HUES64 (cell line): Measurements from ENCODE around the gene SETDB2.
"Not testable (repeated sequence)": the region's sequence is repeated elsewhere in the genome, so short reads cannot be mapped to it uniquely, and the experiment has no call there.

Experiments
- H3K27ac ChIP-seq: 2 replicates; pipeline ENCODE4 v1.7.0; 2013; ENCODE audit warnings: low read depth, low read length, inconsistent platforms
- H3K27me3 ChIP-seq: 2 replicates; pipeline ENCODE4 v1.6.1; 2013; ENCODE audit warnings: mild to moderate bottlenecking, low read length; ENCODE audit not compliant: insufficient read depth
- H3K36me3 ChIP-seq: 2 replicates; pipeline ENCODE4 v1.6.1; 2013; ENCODE audit warnings: mild to moderate bottlenecking, low read length; ENCODE audit not compliant: insufficient read depth
- H3K4me1 ChIP-seq: 2 replicates; pipeline ENCODE4 v1.6.1; 2013; ENCODE audit warnings: mild to moderate bottlenecking, low read length, moderate library complexity; ENCODE audit not compliant: insufficient read depth
- H3K4me3 ChIP-seq: 2 replicates; pipeline ENCODE4 v1.5.1; 2013; ENCODE audit warnings: mild to moderate bottlenecking, low read length, moderate library complexity
- H3K9ac ChIP-seq: 2 replicates; pipeline ENCODE4 v1.6.1; 2013; ENCODE audit warnings: mild to moderate bottlenecking, low read depth, low read length
- H3K9me3 ChIP-seq: 2 replicates; pipeline ENCODE4 v1.6.1; 2013; ENCODE audit warnings: low read depth, low read length; ENCODE audit not compliant: insufficient read depth
- WGBS: fragments of 150-250, 120-280 bp; methylation state at CpG from one replicate; pipeline ENCODE4 v1.1.7; 2013; ENCODE audit warnings: missing lambda C conversion rate; 5-methylcytosine and 5-hydroxymethylcytosine counted together

SETDB2 gene

GRCh38 chr13:49476529-49476928, 32.5 kb downstream of the SETDB2 start:
- H3K36me3 ChIP-seq = peaks cover 16% of the 10 kb centered on the region
- H3K27me3 ChIP-seq = no peaks in the 10 kb centered on the region
- H3K27ac ChIP-seq = no peak overlapping the region
- H3K9ac ChIP-seq = no peak overlapping the region
- no peaks in the 10 kb centered on the region for H3K9me3 ChIP-seq
- H3K4me3 ChIP-seq = no peak overlapping the region
- H3K4me1 ChIP-seq = no peaks in the 10 kb centered on the region
- WGBS = 91% methylated on average over 7 of the region's 7 CpGs

DNA sequence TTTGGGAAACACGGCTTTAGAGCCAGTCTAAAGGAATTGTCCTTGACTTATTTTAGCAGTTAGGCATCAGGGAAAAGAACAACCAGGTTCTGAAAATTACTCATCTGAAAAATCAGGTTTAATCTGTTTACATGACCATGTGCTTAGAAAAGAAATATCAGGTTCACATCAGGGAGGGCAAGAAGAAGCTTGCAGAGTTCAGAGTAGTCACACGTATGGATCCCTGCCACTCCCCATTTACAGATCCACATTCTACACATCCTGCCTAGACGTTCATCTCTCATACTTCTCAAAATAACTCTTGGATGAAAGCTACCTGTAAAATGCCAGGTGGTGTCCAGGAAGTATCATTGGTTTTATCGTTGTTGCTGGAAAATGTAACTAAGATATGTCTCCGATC, 37.7 kb downstream of the SETDB2 start:
- no peak overlapping the region for H3K9ac ChIP-seq

DNA sequence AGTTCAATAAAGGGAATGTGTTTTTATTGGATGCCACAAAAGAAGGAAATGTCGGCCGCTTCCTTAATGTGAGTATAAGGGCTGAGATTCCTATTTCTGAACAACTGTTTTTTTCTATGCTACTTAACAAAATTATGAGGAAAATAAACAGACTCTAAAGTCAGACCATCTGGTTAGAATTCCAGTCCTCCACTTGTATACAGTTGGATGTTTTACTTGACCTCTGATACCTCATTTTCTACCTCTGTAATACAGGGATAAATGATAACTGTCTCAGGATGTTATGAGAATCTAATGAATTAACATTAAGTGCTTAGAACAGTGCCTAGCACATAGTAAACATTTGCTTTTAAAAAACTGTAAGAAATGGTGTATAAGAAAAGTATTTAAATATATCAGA, 44.5 kb downstream of the SETDB2 start:
- no peak overlapping the region for H3K4me3 ChIP-seq
- 0 out of 2 replicates have a peak, but pooled peaks cover 3% of the 10 kb centered on the region for H3K36me3 ChIP-seq
- H3K27ac ChIP-seq = no peak overlapping the region
- no peak overlapping the region for H3K9ac ChIP-seq
- no CpG with 5 or more reads among the region's 2 CpGs for WGBS
- H3K4me1 ChIP-seq = no peaks in the 10 kb centered on the region
- H3K9me3 ChIP-seq = no peaks in the 10 kb centered on the region
- no peaks in the 10 kb centered on the region for H3K27me3 ChIP-seq

More for the DNA sequence above, 37.7 kb downstream of the SETDB2 start:
- WGBS = 93% methylated on average over 5 of the region's 5 CpGs
- H3K4me3 ChIP-seq = no peak overlapping the region
- H3K36me3 ChIP-seq = peaks cover 11% of the 10 kb centered on the region
- H3K27me3 ChIP-seq = no peaks in the 10 kb centered on the region
- no peaks in the 10 kb centered on the region for H3K9me3 ChIP-seq
- H3K27ac ChIP-seq = no peak overlapping the region
- H3K4me1 ChIP-seq = no peaks in the 10 kb centered on the region

DNA sequence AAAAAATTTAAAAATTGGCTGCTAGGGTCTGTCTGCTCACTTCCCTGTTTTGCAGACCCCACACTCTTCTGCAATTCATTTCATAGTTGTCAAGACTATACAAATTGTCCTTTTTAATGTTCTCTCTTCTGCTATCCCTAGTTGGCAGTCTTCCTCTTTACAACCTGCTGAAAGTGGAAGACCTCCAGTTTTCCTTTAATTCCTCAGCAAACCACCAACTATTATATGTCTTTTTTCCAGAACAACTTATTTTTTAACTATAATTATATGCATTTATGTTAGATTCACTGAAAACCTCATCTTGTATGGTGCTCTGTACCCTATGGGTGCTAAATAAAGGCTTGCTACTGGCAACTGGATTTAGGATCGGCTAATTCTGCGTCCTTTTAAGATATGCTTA, 50.6 kb downstream of the SETDB2 start:
- Histone ChIP-seq H3K4me3 (peak overlapping the region; percentile 58), H3K9me3 (no peaks in the 10 kb centered on the region), H3K27me3 (no peaks in the 10 kb centered on the region), H3K4me1 (0 out of 2 replicates have a peak, but pooled peaks cover 3% of the 10 kb centered on the region), H3K36me3 (0 out of 2 replicates have a peak, but pooled peaks cover 3% of the 10 kb centered on the region), H3K9ac (0 out of 2 replicates have a peak overlapping the region, but pooled peaks have one; percentile 66), H3K27ac (no peak overlapping the region)
- 92% methylated on average over 2 of the region's 2 CpGs for WGBS

DNA sequence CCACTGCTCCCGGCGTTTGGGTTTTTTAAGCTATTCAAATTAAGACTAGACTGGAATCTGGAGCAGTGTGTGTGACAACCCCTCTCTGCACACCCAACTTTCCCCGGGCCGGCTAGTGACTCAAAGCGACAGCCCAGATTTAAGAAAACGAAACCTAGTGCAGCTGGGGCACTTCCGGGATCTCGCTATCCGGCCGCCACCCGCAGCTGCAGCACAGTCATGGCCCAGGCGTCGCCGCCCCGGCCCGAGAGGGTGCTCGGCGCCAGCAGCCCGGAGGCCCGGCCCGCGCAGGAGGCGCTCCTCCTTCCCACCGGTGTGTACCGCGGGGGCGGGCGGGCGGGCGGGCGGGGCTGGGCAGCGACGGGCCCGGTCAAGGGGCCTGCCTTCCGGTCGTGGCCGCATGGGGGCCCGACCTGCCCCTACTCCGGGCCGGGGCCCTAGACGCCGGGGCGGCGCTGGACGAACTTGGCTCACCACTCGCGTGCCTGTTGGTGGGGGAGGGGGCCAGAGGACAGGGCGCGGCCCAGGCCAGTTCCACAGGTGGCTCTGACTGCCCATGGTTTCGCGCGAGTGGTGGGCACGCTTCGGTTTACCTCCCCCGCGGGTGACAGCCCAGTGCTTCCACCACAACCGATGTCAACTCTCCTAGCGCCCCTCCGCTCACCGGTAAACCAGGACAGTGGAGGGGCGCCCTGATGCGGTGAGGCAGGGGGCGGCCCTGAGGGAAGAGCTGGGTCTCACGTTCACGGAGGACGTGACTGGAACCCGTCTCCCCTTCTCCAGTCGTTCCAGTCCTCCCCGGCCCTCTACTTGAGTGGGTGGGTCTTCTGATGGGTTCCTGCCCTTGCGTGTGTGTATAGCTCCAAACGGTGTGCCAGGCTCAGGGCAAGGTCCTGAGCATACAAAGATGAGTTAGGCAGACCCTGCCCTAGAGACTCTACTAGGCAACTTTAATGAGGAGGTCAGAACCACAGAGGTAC, 52.0 kb downstream of the SETDB2 start, which contains the start of gene PHF11:
PHF11 (plus strand) TSS at position 171 of the 980 bp plus-strand sequence; CDS start at position 220, 49 bp downstream.
- H3K9ac ChIP-seq = peak within 1 kb of the TSS; percentile 66
- no peaks in the 10 kb centered on the region for H3K27me3 ChIP-seq
- 0 out of 2 replicates have a peak, but pooled peaks cover 3% of the 10 kb centered on the region for H3K36me3 ChIP-seq
- peak within 1 kb of the TSS; percentile 59; the same call in 1 of the 2 replicates for H3K27ac ChIP-seq
- 5% methylated on average over 71 of the region's 71 CpGs for WGBS
- 0 out of 2 replicates have a peak, but pooled peaks cover 3% of the 10 kb centered on the region for H3K4me1 ChIP-seq
- no peaks in the 10 kb centered on the region for H3K9me3 ChIP-seq
- H3K4me3 ChIP-seq = peak within 1 kb of the TSS; percentile 58

- H3K9ac ChIP-seq, H3K9me3 ChIP-seq, H3K36me3 ChIP-seq, H3K27ac ChIP-seq, H3K27me3 ChIP-seq, H3K4me1 ChIP-seq: not testable (repeated sequence)
- H3K4me3 ChIP-seq = peak overlapping the region; percentile 58; the same call in 1 of the 2 replicates
- WGBS = 92% methylated on average over 11 of the region's 11 CpGs
These were observed 52.8 kb downstream of the SETDB2 start for GRCh38 chr13:49496837-49497236.

- H3K9me3 ChIP-seq = no peaks in the 10 kb centered on the region
- H3K27me3 ChIP-seq = no peaks in the 10 kb centered on the region
- WGBS = 90% methylated on average over 5 of the region's 5 CpGs
- H3K36me3 ChIP-seq = no peaks in the 10 kb centered on the region
- 0 out of 2 replicates have a peak, but pooled peaks cover 3% of the 10 kb centered on the region for H3K4me1 ChIP-seq
- H3K4me3 ChIP-seq = no peak overlapping the region
- no peak overlapping the region for H3K9ac ChIP-seq
- H3K27ac ChIP-seq = no peak overlapping the region
These were observed 53.2 kb downstream of the SETDB2 start for GRCh38 chr13:49497272-49497671.

DNA sequence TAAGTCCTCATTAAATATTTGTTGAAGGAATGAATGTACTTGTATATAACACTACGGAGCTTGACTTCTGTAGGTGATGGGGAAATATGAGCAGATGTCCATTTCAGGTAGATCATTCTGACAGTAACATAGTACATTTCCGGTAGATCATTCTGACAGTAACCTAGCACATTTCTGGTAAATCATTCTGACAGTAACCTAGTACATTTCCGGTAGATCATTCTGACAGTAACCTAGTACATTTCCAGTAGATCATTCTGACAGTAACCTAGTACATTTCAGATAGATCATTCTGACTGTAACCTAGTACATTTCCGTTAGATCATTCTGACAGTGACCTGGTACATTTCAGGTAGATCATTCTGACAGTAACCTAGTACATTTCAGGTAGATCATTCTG, 54.1 kb downstream of the SETDB2 start:
- Histone ChIP-seq H3K36me3 (no peaks in the 10 kb centered on the region), H3K27ac (no peak overlapping the region), H3K4me3 (no peak overlapping the region), H3K27me3 (no peaks in the 10 kb centered on the region), H3K4me1 (0 out of 2 replicates have a peak, but pooled peaks cover 3% of the 10 kb centered on the region), H3K9me3 (no peaks in the 10 kb centered on the region), H3K9ac (no peak overlapping the region)
- 96% methylated on average over 4 of the region's 4 CpGs for WGBS

GRCh38 chr13:49499889-49500660, 56.0 kb downstream of the SETDB2 start:
- H3K27me3 ChIP-seq = no peaks in the 10 kb centered on the region
- no peaks in the 10 kb centered on the region for H3K4me1 ChIP-seq
- no peak overlapping the region for H3K4me3 ChIP-seq
- no peak overlapping the region for H3K27ac ChIP-seq
- no peaks in the 10 kb centered on the region for H3K9me3 ChIP-seq
- H3K9ac ChIP-seq = no peak overlapping the region
- WGBS = 88% methylated on average over 6 of the region's 6 CpGs
- no peaks in the 10 kb centered on the region for H3K36me3 ChIP-seq

DNA sequence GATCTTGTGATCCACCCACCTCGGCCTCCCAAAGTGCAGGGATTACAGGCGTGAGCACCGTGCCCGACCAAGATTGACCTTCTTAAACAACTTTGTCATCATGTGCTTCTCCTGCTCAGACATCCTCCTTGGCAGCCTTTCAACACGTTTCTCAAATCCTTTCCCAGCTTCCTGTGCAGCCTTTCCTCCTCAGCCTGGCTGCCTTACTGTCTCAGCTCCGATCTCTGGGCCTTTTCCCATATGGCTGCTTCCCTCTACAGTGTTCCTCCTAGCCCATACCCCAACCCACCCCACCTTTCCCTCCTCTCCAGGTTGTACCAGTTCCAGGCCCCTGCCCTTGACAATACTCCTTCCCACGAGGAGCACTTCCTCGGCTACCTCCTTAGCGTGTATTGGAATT, 58.9 kb downstream of the SETDB2 start:
- no peaks in the 10 kb centered on the region for H3K9me3 ChIP-seq
- H3K27me3 ChIP-seq = no peaks in the 10 kb centered on the region
- no peak overlapping the region for H3K4me3 ChIP-seq
- no peaks in the 10 kb centered on the region for H3K36me3 ChIP-seq
- H3K4me1 ChIP-seq = no peaks in the 10 kb centered on the region
- no peak overlapping the region for H3K9ac ChIP-seq
- H3K27ac ChIP-seq = no peak overlapping the region
- 90% methylated on average over 9 of the region's 9 CpGs for WGBS

DNA sequence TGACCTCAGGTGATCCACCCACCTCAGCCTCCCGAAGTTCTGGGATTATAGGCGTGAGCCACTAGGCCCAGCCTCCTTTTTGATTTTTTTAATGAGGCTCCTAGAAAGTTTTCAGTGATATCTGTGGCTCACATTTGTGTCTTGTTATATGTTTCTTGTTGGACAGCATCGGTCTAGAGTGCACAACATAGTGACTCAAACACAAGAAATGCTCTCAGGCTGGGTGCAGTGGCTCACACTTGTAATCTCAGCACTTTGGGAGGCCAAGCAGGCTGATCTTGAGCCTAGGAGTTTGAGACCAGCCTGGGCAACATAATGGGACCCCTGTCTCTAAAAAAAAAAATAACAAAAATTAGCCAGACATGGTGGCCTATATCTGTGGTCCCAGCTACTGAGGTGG, 59.9 kb downstream of the SETDB2 start:
- 96% methylated on average over 3 of the region's 3 CpGs for WGBS
- H3K36me3 ChIP-seq = no peaks in the 10 kb centered on the region

More for the DNA sequence above, 59.9 kb downstream of the SETDB2 start:
- H3K4me1 ChIP-seq = no peaks in the 10 kb centered on the region
- no peak overlapping the region for H3K9ac ChIP-seq
- H3K27ac ChIP-seq = no peak overlapping the region
- H3K9me3 ChIP-seq = no peaks in the 10 kb centered on the region
- H3K27me3 ChIP-seq = no peaks in the 10 kb centered on the region
- no peak overlapping the region for H3K4me3 ChIP-seq
